ENCODE results near the gene CFHR3. TPM values are rescaled to one million over a fixed set of nuclear protein-coding genes. Genes with fewer than 3 reads are reported as not detected.
A peak's percentile ranks its signal among the peaks of the same experiment; 100 is the strongest.
"Not testable (repeated sequence)": the region's sequence is repeated elsewhere in the genome, so short reads cannot be mapped to it uniquely, and the experiment has no call there.

Gene CFHR3
- not detected in 2 replicates for total RNA-seq

GRCh38 chr1:196774603-196775002 is at the start of gene CFHR3:
TSS of gene CFHR3 (plus strand) at chr1:196774840. CDS start at chr1:196774887, 47 bp downstream.
- no peak for DNase-seq (ENCODE audit: low read depth, low spot score)

- DNase-seq (ENCODE audit: low read depth, low spot score), result no peak
Observed at GRCh38 chr1:196732526-196732925, 42.1 kb upstream of the CFHR3 start.

GRCh38 chr1:196733091-196733970 is 41.3 kb upstream of the CFHR3 start:
- no peak for DNase-seq (ENCODE audit: low read depth, low spot score)

GRCh38 chr1:196734006-196734405 is 40.6 kb upstream of the CFHR3 start:
- DNase-seq (ENCODE audit: low read depth, low spot score), result no peak

- no peak for DNase-seq (ENCODE audit: low read depth, low spot score)
Observed at GRCh38 chr1:196734460-196734859, 40.2 kb upstream of the CFHR3 start.

GRCh38 chr1:196738730-196739129 is 35.9 kb upstream of the CFHR3 start:
- no peak for DNase-seq (ENCODE audit: low read depth, low spot score)

- not testable (repeated sequence) for DNase-seq (ENCODE audit: low read depth, low spot score)
Observed at GRCh38 chr1:196743244-196743643, 31.4 kb upstream of the CFHR3 start.

- not testable (repeated sequence) for DNase-seq (ENCODE audit: low read depth, low spot score)
Observed at GRCh38 chr1:196765019-196765740, 9.5 kb upstream of the CFHR3 start.

GRCh38 chr1:196769823-196770222 is 4.8 kb upstream of the CFHR3 start:
- not testable (repeated sequence) for DNase-seq (ENCODE audit: low read depth, low spot score)

- DNase-seq (ENCODE audit: low read depth, low spot score), result no peak
Observed at GRCh38 chr1:196773713-196774112, 927 bp upstream of the CFHR3 start.

- DNase-seq (ENCODE audit: low read depth, low spot score), result no peak
Observed at GRCh38 chr1:196774175-196774574, 465 bp upstream of the CFHR3 start.

- DNase-seq (ENCODE audit: low read depth, low spot score), result no peak
Observed at GRCh38 chr1:196777603-196778002, 3.0 kb downstream of the CFHR3 start.

- no peak for DNase-seq (ENCODE audit: low read depth, low spot score)
Observed at GRCh38 chr1:196779093-196779492, 4.5 kb downstream of the CFHR3 start.

GRCh38 chr1:196791252-196791651 is 16.6 kb downstream of the CFHR3 start:
- DNase-seq (ENCODE audit: low read depth, low spot score), result not testable (repeated sequence)

GRCh38 chr1:196794103-196794502 is 19.5 kb downstream of the CFHR3 start:
- DNase-seq (ENCODE audit: low read depth, low spot score), result not testable (repeated sequence)

GRCh38 chr1:196797891-196798290 is 23.3 kb downstream of the CFHR3 start:
- no peak for DNase-seq (ENCODE audit: low read depth, low spot score)

GRCh38 chr1:196801920-196802319 is 27.3 kb downstream of the CFHR3 start:
- DNase-seq (ENCODE audit: low read depth, low spot score), result not testable (repeated sequence)

- DNase-seq (ENCODE audit: low read depth, low spot score), result no peak
Observed at GRCh38 chr1:196808529-196809235, 34.0 kb downstream of the CFHR3 start.

- not testable (repeated sequence) for DNase-seq (ENCODE audit: low read depth, low spot score)
Observed at GRCh38 chr1:196817442-196817841, 42.8 kb downstream of the CFHR3 start.

GRCh38 chr1:196819531-196819930 is 44.9 kb downstream of the CFHR3 start, which contains the start of gene CFHR1:
TSS of gene CFHR1 (plus strand) at chr1:196819731. CDS start at chr1:196819845, 114 bp downstream.
- not testable (repeated sequence) for DNase-seq (ENCODE audit: low read depth, low spot score)

- DNase-seq (ENCODE audit: low read depth, low spot score), result peak; percentile 4
Observed at GRCh38 chr1:196827860-196828259, 53.2 kb downstream of the CFHR3 start.
